ES-I3 (cell line): Measurements from ENCODE around the gene EIF6.
A peak's percentile ranks its signal among the peaks of the same experiment; 100 is the strongest.

ENCODE experiments used
- H3K36me3 ChIP-seq: 2 replicates; pipeline ENCODE4 v1.6.1; 2013; ENCODE audit warnings: mild to moderate bottlenecking, low read length, control low read depth, moderate library complexity; ENCODE audit not compliant: insufficient read depth
- H3K4me1 ChIP-seq: 2 replicates; pipeline ENCODE4 v1.6.1; 2013; ENCODE audit warnings: mild to moderate bottlenecking, control low read depth, low read length; ENCODE audit not compliant: insufficient read depth
- H3K9ac ChIP-seq: 2 replicates; pipeline ENCODE4 v1.6.1; 2013; ENCODE audit warnings: low read depth, mild to moderate bottlenecking, low read length, moderate library complexity
- H3K9me3 ChIP-seq: 2 replicates; pipeline ENCODE4 v1.6.1; 2013; ENCODE audit warnings: mild to moderate bottlenecking, low read length, moderate library complexity; ENCODE audit not compliant: control insufficient read depth, insufficient read depth

The EIF6 gene

DNA sequence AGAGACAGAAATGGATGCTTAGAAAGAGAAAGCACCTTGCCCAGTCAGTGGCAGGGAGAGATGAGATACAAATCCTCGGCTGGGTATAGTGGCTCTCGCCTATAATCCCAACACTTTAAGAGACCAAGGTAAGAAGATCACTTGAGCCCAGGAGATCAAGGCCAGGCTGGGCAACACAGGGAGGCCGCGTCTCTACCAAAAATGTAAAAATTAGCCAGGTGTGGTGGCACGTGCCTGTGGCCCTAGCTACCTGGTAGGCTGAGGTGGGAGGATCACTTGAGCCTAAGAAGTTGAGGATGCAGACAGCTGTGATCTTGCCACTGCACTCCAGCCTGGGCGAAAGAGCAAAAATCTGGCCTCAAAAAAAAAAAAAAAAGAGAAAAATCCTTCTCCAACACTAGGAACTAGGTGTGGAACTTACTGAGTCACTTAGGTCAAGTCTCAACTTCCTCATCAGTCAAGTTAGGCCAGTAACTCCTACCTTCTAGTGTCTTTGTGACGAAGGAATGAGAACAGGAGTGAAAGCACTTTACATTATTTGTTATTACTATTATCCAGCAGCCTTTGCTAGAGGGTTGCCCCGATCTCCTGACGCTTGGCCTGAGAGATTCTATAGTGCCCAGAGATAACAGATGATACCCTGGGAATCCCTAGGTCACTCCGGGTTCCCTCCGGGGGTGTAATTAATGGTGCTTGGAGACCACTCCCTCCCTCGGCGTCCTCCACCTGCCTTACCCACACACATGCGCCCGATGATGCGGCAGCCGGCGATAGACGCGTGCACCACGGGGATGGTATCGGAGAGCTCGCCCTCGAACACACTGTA lies 918 bp downstream of the EIF6 start:
- Histone ChIP-seq H3K9ac (peak overlapping the region; percentile 83), H3K4me1 (no peaks in the 10 kb centered on the region), H3K36me3 (peaks cover 26% of the 10 kb centered on the region), H3K9me3 (no peaks in the 10 kb centered on the region)

DNA sequence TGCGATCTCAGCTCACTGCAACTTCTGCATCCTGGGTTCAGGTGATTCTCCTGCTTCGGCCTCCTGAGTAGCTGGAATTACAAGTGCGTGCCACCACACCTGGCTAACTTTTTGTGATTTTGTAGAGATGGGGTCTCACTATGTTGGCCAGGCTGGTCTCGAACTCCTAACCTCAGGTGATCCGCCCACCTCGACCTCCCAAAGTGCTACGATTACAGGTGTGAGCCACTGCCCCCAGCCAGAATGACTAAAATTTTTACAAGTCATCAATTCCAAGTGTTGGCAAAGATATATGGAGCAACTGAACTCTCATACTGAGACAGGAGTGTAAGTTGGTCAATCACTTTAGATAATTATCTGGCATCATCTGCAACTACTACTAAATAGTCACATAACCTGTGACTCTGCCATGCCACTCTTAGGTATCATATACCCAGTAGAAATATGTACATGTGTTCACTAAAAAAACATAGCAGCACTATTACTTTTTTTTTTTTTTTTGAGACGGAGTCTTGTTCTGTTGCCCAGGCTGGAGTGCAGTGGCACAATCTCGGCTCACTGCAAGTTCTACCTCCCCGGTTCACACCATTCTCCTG lies 3.0 kb downstream of the EIF6 start:
- H3K9me3 ChIP-seq = no peaks in the 10 kb centered on the region
- H3K4me1 ChIP-seq = no peaks in the 10 kb centered on the region; the same call in 1 of the 2 replicates
- peaks cover 26% of the 10 kb centered on the region for H3K36me3 ChIP-seq
- H3K9ac ChIP-seq = no peak overlapping the region

DNA sequence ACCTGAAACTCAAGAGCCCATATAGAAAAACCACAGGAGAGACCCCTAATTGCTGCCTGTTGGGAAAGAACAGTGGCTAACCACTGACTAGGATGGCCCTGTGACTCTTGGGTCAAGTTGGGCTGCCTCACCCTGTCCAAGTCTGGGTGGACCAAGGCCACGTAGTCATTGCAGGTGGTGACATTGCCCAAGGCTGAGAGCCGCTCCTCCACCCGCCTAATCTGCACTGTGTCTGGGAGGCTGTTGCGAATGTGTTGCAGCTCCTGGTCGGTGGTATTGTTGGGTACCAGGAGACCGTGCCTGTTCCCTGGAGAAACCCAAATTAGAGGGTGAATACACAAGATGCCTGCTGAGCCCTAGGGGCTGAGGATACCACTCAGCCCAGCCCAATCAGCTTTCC lies 4.0 kb downstream of the EIF6 start:
- peaks cover 26% of the 10 kb centered on the region for H3K36me3 ChIP-seq
- H3K9me3 ChIP-seq = no peaks in the 10 kb centered on the region
- no peak overlapping the region for H3K9ac ChIP-seq
- H3K4me1 ChIP-seq = no peaks in the 10 kb centered on the region; the same call in 1 of the 2 replicates

DNA sequence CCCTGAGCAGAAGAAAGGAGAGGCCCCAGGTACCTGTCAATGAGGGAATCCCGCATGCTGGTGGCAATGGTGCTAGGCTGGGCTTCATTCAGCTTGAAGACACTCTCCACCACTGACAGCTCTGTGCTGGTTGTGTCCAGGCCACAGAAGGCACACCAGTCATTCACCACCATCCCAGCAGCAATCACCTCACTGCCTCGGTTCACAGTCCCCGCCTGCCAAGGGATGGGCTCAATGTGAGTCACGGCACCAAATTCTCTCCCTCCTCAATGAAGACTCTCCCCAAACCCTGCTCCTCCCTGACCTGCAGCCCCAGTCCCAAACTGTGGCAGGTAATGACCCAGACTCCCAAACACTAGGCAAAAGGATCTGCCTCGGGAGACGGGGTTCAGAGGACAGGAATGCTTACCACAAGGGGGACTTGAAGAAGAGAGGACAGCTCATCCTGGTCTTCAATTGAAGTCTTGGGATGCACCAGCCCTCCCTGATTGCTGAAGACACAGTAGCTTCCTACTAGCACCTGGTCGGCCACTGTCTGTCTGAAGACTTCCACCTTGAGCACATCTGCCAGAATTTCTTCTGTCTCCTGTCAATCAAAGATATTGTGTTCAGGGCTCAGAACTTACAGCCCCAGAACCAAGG lies 4.9 kb downstream of the EIF6 start:
- peaks cover 26% of the 10 kb centered on the region for H3K36me3 ChIP-seq
- no peaks in the 10 kb centered on the region; the same call in 1 of the 2 replicates for H3K4me1 ChIP-seq
- H3K9me3 ChIP-seq = no peaks in the 10 kb centered on the region
- no peak overlapping the region for H3K9ac ChIP-seq

DNA sequence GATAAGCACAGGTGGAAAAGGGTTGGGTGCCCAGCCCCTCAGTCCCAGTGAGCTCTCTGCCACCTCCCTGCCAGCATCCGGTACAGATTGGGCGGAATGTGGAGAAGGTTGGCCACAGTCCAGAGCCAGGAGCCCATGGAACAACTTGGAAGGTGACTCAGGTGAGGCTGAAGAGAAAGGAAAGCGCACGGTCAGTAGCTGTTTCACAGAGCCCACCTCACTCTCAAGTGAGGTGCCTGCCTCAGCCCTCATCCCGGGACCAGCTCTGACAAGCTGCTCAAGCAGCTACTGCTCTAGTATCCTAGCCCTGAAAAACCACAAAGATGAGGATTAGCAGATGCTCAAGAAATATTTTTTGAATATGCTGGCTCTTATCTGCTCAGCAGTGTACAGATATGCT lies 5.5 kb downstream of the EIF6 start:
- Histone ChIP-seq H3K9me3 (no peaks in the 10 kb centered on the region), H3K4me1 (no peaks in the 10 kb centered on the region; the same call in 1 of the 2 replicates), H3K36me3 (peaks cover 26% of the 10 kb centered on the region), H3K9ac (no peak overlapping the region)

DNA sequence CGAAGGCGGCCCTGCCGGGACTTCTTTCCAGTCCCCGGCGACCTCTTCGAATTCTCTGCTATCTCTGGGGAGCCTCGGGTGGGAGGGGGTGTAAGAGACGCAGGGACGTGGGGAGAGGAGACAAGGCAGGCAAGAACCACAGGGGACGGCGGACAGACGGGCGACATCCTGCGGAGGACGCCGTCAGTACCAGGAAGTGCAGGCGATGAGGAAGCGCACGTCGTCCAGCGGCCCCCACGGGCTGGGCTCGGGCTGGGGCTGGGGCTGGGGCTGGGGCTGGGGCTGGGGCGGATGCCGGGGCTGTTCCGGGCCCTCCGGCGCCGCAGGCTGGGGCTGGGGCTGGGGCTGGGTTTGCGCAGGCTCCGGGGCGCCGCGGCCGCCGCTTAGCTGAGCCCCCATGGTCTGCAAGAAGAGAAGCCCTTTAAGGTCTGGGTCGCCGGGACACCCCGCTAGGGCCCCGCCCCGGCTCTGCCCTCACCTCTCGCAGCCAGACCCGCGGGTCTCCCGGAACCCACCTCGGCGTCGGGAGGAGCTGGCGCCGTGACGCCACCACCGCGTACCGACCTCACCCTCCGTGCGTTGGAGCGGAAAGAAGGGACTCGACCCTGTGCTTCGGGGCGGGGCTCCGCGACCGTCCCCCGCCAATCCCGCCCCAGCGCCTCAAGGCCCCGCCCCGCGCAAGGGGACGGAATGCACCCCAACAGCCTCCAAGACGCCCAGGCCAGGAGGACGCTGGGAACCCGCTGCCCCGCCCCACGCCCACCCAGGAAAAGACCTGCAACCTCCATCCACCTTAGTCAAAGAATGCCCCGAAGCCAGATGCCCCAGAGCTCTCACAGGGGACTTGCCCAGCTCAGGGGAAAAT lies 6.8 kb downstream of the EIF6 start, which contains the start of gene MMP24OS:
Gene MMP24OS, minus strand, starts transcription at position 592 of the 865 bp plus-strand sequence. Its CDS starts 193 bp downstream, at position 399.
- Histone ChIP-seq H3K9ac (peak within 1 kb of the TSS; percentile 77), H3K36me3 (peaks cover 26% of the 10 kb centered on the region), H3K4me1 (no peaks in the 10 kb centered on the region; the same call in 1 of the 2 replicates), H3K9me3 (no peaks in the 10 kb centered on the region)

DNA sequence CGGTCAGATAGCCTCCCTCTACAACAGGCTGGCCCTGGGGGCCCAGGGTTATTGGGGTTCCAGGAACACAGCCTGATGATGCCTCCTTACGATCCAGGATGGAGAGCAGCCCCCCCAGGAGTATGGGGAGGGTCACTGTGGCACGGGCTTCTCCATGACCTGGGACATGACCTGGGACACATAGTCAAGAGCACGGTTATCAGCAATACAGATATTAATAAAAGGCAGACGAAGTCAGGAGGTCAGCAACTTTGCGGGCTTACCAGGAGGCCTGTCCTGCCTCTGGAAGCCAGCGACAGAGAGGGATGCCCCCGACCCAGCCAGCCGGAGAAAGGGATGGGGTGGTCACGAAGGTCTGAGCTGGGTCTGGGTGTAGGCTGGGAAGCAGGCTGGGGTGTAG lies 7.4 kb downstream of the EIF6 start:
- Histone ChIP-seq H3K36me3 (peaks cover 24% of the 10 kb centered on the region), H3K9ac (peak overlapping the region; percentile 77), H3K9me3 (no peaks in the 10 kb centered on the region), H3K4me1 (no peaks in the 10 kb centered on the region; the same call in 1 of the 2 replicates)

DNA sequence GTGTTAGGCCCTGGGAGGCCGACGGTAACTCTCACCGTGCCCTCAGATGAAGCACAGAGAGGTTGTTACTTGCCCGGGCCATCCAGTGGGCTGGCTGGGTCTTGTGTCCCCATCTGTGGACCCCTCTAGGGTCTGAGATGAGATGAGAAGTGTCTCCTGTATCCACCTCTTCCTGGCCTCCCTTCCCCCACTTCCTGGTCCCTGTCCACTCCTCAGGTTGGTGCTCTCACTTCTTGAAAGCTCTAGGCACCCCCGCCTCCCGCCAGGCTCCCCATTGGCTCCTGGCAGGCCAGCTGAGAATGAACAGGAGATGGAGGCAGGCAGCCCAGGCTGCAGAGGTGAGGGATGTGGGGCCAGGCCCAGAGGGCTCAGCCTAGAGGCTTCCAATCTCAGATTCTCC lies 8.2 kb downstream of the EIF6 start:
- Histone ChIP-seq H3K36me3 (peaks cover 19% of the 10 kb centered on the region), H3K9me3 (no peaks in the 10 kb centered on the region), H3K9ac (peak overlapping the region; percentile 77), H3K4me1 (no peaks in the 10 kb centered on the region; the same call in 1 of the 2 replicates)

DNA sequence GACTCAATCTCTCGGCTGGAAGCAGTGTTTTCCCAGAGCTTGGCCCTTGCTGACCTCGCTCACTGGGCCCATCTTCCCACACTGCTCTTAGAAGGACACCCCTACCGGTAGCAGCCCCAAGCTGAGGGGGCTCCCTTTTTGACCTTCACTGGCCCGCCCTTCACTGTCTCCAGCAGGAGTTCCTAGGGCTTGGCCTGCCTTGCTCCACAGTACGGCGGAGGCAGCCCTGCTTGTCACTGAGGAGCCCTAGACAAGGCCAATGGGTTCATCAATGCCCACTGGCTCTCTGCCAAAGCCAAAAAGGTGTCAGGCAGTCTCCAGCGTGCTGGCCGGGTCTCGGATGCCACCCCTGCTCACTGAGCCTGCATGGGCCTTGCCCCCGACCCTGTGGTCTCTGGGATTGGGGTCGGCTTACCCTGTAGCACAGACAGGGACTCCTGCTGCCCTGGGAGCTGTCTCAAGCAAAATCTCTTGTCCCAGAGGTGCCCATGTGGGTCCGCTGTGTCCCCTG lies 8.8 kb downstream of the EIF6 start:
- H3K9ac ChIP-seq = no peak overlapping the region
- no peaks in the 10 kb centered on the region for H3K9me3 ChIP-seq
- H3K4me1 ChIP-seq = no peaks in the 10 kb centered on the region; the same call in 1 of the 2 replicates
- peaks cover 18% of the 10 kb centered on the region for H3K36me3 ChIP-seq

DNA sequence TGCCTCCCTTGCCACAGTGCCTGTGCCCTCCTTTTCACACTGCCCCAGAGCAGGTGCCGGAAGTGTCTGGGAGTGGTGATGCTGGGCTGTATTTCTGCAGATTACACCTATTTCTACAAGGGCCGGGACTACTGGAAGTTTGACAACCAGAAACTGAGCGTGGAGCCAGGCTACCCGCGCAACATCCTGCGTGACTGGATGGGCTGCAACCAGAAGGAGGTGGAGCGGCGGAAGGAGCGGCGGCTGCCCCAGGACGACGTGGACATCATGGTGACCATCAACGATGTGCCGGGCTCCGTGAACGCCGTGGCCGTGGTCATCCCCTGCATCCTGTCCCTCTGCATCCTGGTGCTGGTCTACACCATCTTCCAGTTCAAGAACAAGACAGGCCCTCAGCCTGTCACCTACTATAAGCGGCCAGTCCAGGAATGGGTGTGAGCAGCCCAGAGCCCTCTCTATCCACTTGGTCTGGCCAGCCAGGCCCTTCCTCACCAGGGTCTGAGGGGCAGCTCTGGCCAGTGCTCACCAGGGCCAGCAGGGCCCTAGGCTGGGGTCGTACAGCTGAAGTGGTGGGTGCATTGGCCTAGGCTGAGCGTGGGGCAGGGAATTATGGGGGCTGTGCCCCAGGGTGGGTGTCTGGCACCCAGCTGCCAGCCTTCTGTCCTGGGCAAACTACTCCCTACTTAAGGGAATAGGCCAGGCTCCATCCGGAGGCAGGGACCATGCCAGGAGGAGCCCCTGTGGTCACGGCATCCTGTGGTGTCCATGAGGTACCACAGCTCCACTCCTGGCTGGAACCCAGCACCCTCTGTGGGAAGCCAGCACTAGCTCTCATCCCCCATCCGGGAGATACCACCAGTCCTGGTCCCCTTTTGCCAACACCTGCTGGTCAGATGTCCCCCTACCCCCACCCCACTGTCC lies 10.1 kb downstream of the EIF6 start:
- no peaks in the 10 kb centered on the region; the same call in 1 of the 2 replicates for H3K4me1 ChIP-seq
- H3K36me3 ChIP-seq = 0 out of 2 replicates have a peak, but pooled peaks cover 6% of the 10 kb centered on the region
- no peaks in the 10 kb centered on the region for H3K9me3 ChIP-seq
- no peak overlapping the region for H3K9ac ChIP-seq

DNA sequence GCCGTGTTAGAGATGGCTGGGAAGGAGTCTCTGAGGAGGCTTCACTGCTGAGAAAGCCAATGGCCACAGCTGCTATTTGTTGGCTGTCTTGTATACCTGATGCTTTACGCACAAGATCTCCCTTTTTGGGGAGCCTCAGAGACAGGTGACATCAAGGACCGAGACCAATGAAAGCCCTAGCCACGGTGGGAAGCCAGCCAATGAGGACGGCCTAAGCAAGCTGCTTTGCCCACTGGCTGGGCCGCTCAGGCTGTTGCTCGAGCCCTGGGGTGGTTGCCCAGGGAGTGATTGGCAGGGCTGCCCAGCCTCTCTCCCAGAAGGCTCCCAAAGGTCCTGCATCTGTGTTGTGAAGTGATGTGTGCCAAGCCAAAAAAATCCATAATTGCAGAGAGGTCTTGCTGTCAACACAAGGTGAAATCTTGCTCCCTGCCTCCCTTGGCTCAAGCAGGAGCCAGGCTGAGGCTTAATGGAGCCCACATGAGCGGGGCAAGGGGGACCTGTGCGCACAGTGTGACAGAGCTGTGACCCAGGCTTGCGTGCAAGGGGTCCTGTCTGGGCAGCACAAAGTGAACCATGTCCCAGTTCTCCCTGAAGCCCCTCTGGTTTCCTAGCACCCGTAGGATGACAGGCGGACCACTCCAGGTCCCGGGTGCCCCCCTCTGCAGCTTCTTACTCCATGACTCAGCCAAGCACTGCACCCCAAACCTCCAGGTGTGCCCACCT lies 11.0 kb downstream of the EIF6 start:
- Histone ChIP-seq H3K36me3 (no peaks in the 10 kb centered on the region), H3K9ac (no peak overlapping the region), H3K4me1 (no peaks in the 10 kb centered on the region; the same call in 1 of the 2 replicates), H3K9me3 (no peaks in the 10 kb centered on the region)

DNA sequence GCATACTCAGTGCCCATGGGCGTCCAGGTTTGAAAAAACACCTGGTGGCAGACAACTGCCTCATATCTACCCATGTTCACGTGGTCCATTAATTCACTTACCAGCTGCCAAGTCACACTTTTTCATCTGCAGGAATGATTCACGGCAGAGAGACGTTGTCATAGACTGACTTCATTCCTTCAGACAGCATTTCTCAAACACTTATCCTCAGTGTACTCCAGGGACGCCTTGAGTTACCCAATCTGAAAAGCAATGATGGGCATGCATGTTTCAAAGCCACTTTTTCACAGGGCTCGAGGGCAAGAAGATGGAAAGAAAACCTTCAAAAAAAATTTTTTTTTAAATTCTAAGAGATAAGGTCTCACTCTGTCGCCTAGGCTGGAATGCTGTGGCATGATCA lies 12.7 kb downstream of the EIF6 start:
- Histone ChIP-seq H3K4me1 (no peaks in the 10 kb centered on the region; the same call in 1 of the 2 replicates), H3K9me3 (no peaks in the 10 kb centered on the region), H3K36me3 (no peaks in the 10 kb centered on the region), H3K9ac (no peak overlapping the region)
